HepG2 (cell line): Measurements from ENCODE around the gene ZNF714. TPM values are rescaled to one million over a fixed set of nuclear protein-coding genes. Genes with fewer than 3 reads are reported as not detected.

ENCODE experiments used
- ATAC-seq: fragments of 200-7000 bp; cut with Tn5 transposase; 3 replicates; pipeline ENCODE4 v1.9.1; 2020; ENCODE audit warnings: mild to moderate bottlenecking, moderate library complexity
- BruUV-seq: library from RNA; stranded (reverse); fragments of 400-500 nt; replicated peaks from 2 replicates; lab custom pipeline; 2021; lab: Mats Ljungman, UMichigan
- CTCF ChIA-PET: fragments of 300-600 bp; formaldehyde crosslinking; extraction: SDS; loops from one replicate; lab custom pipeline; 2021; ENCODE audit warnings: low total read pairs, inconsistent platforms, low intra/inter-chr PET ratio; lab: Yijun Ruan, JAX
- POLR2A ChIA-PET: fragments of 350-600 bp; sonication (Branson Sonifier 250); formaldehyde crosslinking; loops from one replicate; lab custom pipeline; 2020; ENCODE audit warnings: antibody characterized with exemption, inconsistent platforms; lab: Yijun Ruan, JAX
- DNase-seq: peaks from one replicate; pipeline ENCODE4 v3.0.0-alpha.2; 2015; ENCODE audit warnings: low spot score
- FAIRE-seq: peaks from 3 replicates; lab custom pipeline; 2011; peaks lifted over from hg19 to GRCh38; lab: Jason Lieb, UNC
- H2AFZ ChIP-seq: one replicate; pipeline ENCODE4 v1.6.1; 2011; ENCODE audit warnings: low read length, inconsistent platforms
- H3K27ac ChIP-seq: fragments of 300-600 bp; 3 replicates; pipeline ENCODE4 v1.8.0; 2011; ENCODE audit warnings: mixed run types, mild to moderate bottlenecking, mixed read lengths, low read length, inconsistent platforms; ENCODE audit not compliant: insufficient read depth; ENCODE audit errors: extremely low read length
- H3K27me3 ChIP-seq, 2 experiments: fragments of 200-600 bp in 1 of 2; 2 replicates in 1 of 2; 3 replicates in 1 of 2; pipeline versions ENCODE4 v1.6.0 to v1.8.0; 2011; ENCODE audit warnings: low read length in 2 of 2, mild to moderate bottlenecking in 2 of 2, moderate library complexity in 2 of 2, inconsistent platforms in 1 of 2; ENCODE audit not compliant: insufficient read depth in 2 of 2, control insufficient read depth in 1 of 2
- H3K36me3 ChIP-seq, 2 experiments: fragments of 200-600 bp in 1 of 2; replicated peaks in 1 of 2; 2 replicates in 1 of 2; 3 replicates in 1 of 2; pipeline versions ENCODE4 v1.5.1 to v1.8.0; 2011; ENCODE audit warnings: low read length in 2 of 2, inconsistent platforms in 1 of 2; ENCODE audit not compliant: insufficient read depth in 2 of 2, control insufficient read depth in 1 of 2
- H3K4me1 ChIP-seq: 2 replicates; pipeline ENCODE4 v1.5.1; 2012; ENCODE audit warnings: low read length, inconsistent platforms; ENCODE audit not compliant: insufficient read depth
- H3K4me2 ChIP-seq: 2 replicates; pipeline ENCODE4 v1.6.0; 2011; ENCODE audit warnings: low read depth, low read length, inconsistent platforms
- H3K4me3 ChIP-seq, 3 experiments: fragments of 200-600 bp in 1 of 3; sonication (generic), shearing (Covaris generic) in 1 of 3; replicated peaks in 1 of 3; 2 replicates each; pipeline ENCODE4 v1.5.1; 2011 to 2016; ENCODE audit warnings: low read length in 3 of 3, inconsistent platforms in 2 of 3, low read depth in 2 of 3, mild to moderate bottlenecking in 2 of 3, control low read depth in 1 of 3, mixed read lengths in 1 of 3; ENCODE audit not compliant: insufficient read depth in 1 of 3
- H3K79me2 ChIP-seq: one replicate; pipeline ENCODE4 v1.6.1; 2011; ENCODE audit warnings: low read length, inconsistent platforms; ENCODE audit not compliant: insufficient read depth
- H3K9ac ChIP-seq: 2 replicates; pipeline ENCODE4 v1.6.0; 2011; ENCODE audit warnings: mild to moderate bottlenecking, low read depth, low read length, inconsistent platforms; ENCODE audit not compliant: insufficient read depth
- H3K9me3 ChIP-seq: 2 replicates; pipeline ENCODE4 v1.5.1; 2012; ENCODE audit warnings: mild to moderate bottlenecking, low read length
- H4K20me1 ChIP-seq: 2 replicates; pipeline ENCODE4 v1.6.0; 2011; ENCODE audit warnings: inconsistent platforms, mild to moderate bottlenecking, low read length, moderate library complexity; ENCODE audit not compliant: insufficient read depth
- ARID2 ChIP-seq: sonication (generic); formaldehyde crosslinking; IDR thresholded peaks from 2 replicates; pipeline ENCODE4 v1.8.1; 2022; ENCODE audit warnings: mild to moderate bottlenecking, missing genetic modification reagents, borderline replicate concordance
- ARID4A ChIP-seq: sonication (generic); formaldehyde crosslinking; IDR thresholded peaks from 2 replicates; pipeline ENCODE4 v1.5.0; 2020; ENCODE audit warnings: mild to moderate bottlenecking, missing genetic modification reagents, borderline replicate concordance
- BRF2 ChIP-seq: sonication (generic); formaldehyde crosslinking; IDR thresholded peaks from 2 replicates; pipeline ENCODE4 v1.8.1; 2022; ENCODE audit warnings: mild to moderate bottlenecking, missing genetic modification reagents
- JARID2 ChIP-seq: sonication (generic); formaldehyde crosslinking; IDR thresholded peaks from 2 replicates; pipeline ENCODE4 v1.8.1; 2023; ENCODE audit warnings: missing genetic modification reagents, inconsistent platforms; ENCODE audit not compliant: insufficient replicate concordance
- JDP2 ChIP-seq: sonication (generic); formaldehyde crosslinking; IDR thresholded peaks from 2 replicates; pipeline ENCODE4 v1.8.1; 2022; ENCODE audit warnings: missing genetic modification reagents, borderline replicate concordance
- SIX1 ChIP-seq: sonication (generic); formaldehyde crosslinking; IDR thresholded peaks from 2 replicates; pipeline ENCODE4 v1.4.0; 2020; ENCODE audit warnings: missing genetic modification reagents, borderline replicate concordance
- ZBTB40 ChIP-seq, 2 experiments: fragments of 450-650 bp in 1 of 2; sonication (generic) in 1 of 2; formaldehyde crosslinking in 1 of 2; IDR thresholded peaks; 2 replicates each; pipeline versions ENCODE4 v1.6.1 to v1.8.0; 2016 to 2022; ENCODE audit warnings: antibody characterized with exemption in 1 of 2, mild to moderate bottlenecking in 1 of 2, missing genetic modification reagents in 1 of 2
- ZMYM4 ChIP-seq: sonication (generic); formaldehyde crosslinking; IDR thresholded peaks from 2 replicates; pipeline ENCODE4 v1.8.1; 2023; ENCODE audit warnings: mild to moderate bottlenecking, missing genetic modification reagents
- WGBS: methylation state at CpG from one replicate; pipeline ENCODE4 v1.1.6; 2017; ENCODE audit warnings: low lambda C conversion rate; 5-methylcytosine and 5-hydroxymethylcytosine counted together
- in situ Hi-C: cut with HindIII; loops from 2 replicates; pipeline ENCODE4 v1.10.0; 2017; ENCODE audit warnings: low pct_unique_long_range_greater_than_20kb; ENCODE audit not compliant: extremely low pct_ligation_motif_present
- intact Hi-C: fragments of 100-400 bp; cut with micrococcal nuclease; formaldehyde crosslinking; loops from one replicate; pipeline ENCODE4 v1.10.0; 2022; ENCODE audit not compliant: unreplicated experiment
- polyA plus RNA-seq, 8 experiments: library from polyadenylated mRNA; depleted of rRNA in 3 of 8; stranded (reverse) in 7 of 8; unstranded in 1 of 8; fragments of >200 nt; fragmentation: Illumina TruSeq in 4 of 8; extraction: Trizol in 4 of 8; gene quantifications; 2 replicates each; pipeline versions ENCODE4 v1.2.1 to v1.2.3, GENCODE V29; 2011 to 2016; ENCODE audit warnings: low read depth in 4 of 8, missing spikeins in 1 of 8, mixed read lengths in 1 of 8; ENCODE audit not compliant: insufficient read depth in 1 of 8
- total RNA-seq, 5 experiments: library from RNA; depleted of rRNA; stranded (reverse); fragments of >200 nt; fragmentation: Illumina TruSeq; extraction: Trizol; gene quantifications; 2 replicates each; pipeline ENCODE4 v1.2.3, GENCODE V29; 2016; ENCODE audit warnings: low read depth in 1 of 5

ZNF714 gene
- total and polyA plus RNA-seq, 2 of the 13 experiments (the other 11 are each of a cell fraction or from before 2014, with no cell fraction given): 6.7 to 27.8 TPM

- no peak for TF ChIP-seq ARID4A (CRISPR knock-in tag)
- no peak for TF ChIP-seq JDP2 (CRISPR knock-in tag)
- no peak for TF ChIP-seq ARID2
- TF ChIP-seq JARID2 (CRISPR knock-in tag): no peak
- TF ChIP-seq BRF2 (CRISPR knock-in tag): no peak
Observed at GRCh38 chr19:21047716-21048115, 34.3 kb upstream of the ZNF714 start (continued).

- no peak for DNase-seq
- H3K36me3 ChIP-seq: peaks cover 0 to 14% of the 10 kb centered on the region in 2 experiments; a peak in 3 of 5 replicates
- TF ChIP-seq ZMYM4 (CRISPR knock-in tag) (no peak), ZBTB40 (IDR thresholded peaks at IDR 0.05) (no peak), ZBTB40 (CRISPR knock-in tag; IDR thresholded peaks at IDR 0.05) (no peak), SIX1 (CRISPR knock-in tag) (no peak)
- TF ChIP-seq, all 625 proteins: peak for 0
- CTCF ChIA-PET: no interaction called here
- H3K9me3 ChIP-seq: no peaks in the 10 kb centered on the region
- no peaks in the 10 kb centered on the region for H3K27me3 ChIP-seq
- no peak overlapping the region for H3K4me3 ChIP-seq
- no peak overlapping the region for H3K4me2 ChIP-seq
- FAIRE-seq: no peak
- no TSS peak for BruUV-seq
- no peaks in the 10 kb centered on the region for H3K4me1 ChIP-seq
- POLR2A ChIA-PET: no interaction called here
- H3K9ac ChIP-seq: no peak overlapping the region
- ATAC-seq: no peak
- intact Hi-C loops: no loop called here
- H4K20me1 ChIP-seq: no peaks in the 10 kb centered on the region
- WGBS: 98% methylated on average over 5 of the region's 5 CpGs
- H2AFZ ChIP-seq: no peak overlapping the region
- no peak overlapping the region for H3K27ac ChIP-seq
- in situ Hi-C loops: no loop called here
- no peaks in the 10 kb centered on the region for H3K79me2 ChIP-seq
Observed at GRCh38 chr19:21052902-21053301, 29.1 kb upstream of the ZNF714 start.
